ENCODE results near the gene OR1E2.
"Not testable (repeated sequence)": the region's sequence is repeated elsewhere in the genome, so short reads cannot be mapped to it uniquely, and the experiment has no call there.

OR1E2 gene, protein sequence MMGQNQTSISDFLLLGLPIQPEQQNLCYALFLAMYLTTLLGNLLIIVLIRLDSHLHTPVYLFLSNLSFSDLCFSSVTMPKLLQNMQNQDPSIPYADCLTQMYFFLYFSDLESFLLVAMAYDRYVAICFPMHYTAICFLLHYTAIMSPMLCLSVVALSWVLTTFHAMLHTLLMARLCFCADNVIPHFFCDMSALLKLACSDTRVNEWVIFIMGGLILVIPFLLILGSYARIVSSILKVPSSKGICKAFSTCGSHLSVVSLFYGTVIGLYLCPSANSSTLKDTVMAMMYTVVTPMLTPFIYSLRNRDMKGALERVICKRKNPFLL

DNA sequence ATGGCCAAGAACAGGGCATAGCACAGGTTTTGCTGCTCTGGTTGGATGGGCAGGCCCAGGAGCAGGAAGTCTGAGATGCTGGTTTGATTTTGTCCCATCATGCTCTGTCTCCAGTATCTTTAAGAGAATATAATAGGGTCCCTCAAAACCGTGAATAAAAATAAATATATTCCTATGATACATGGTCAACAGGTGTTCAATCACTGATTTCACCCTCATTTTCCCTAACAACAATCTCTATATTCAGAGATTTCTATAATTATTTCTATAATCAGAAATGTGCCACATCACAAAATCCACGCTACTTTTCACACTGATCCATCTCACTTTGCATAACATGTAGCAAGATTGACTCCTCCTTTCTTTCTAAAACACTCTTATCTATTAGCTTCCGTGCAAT, at the start of gene OR1E2:
Gene OR1E2 (minus strand): TSS at position 101 of the 400 bp plus-strand sequence. CDS start 0 bp downstream, at position 101.
- DNase-seq: no peak

DNA sequence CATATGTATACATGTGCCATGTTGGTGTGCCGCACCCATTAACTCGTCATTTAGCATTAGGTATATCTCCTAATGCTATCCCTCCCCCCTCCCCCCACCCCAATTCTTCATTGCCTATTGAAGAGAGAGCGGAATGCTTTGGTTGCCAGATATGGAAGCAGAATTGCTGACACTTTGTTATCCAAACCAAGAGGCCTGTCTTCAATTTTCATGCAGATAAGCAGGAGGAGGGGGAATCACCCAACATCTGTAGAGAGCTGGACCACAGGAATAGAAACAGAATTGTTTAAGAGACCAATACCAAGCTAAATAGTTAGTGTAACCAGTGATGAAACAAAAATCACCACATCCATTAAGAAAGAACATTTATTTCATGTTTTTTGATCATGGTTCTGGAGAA, 49.2 kb upstream of the OR1E2 start:
- no peak for DNase-seq

DNA sequence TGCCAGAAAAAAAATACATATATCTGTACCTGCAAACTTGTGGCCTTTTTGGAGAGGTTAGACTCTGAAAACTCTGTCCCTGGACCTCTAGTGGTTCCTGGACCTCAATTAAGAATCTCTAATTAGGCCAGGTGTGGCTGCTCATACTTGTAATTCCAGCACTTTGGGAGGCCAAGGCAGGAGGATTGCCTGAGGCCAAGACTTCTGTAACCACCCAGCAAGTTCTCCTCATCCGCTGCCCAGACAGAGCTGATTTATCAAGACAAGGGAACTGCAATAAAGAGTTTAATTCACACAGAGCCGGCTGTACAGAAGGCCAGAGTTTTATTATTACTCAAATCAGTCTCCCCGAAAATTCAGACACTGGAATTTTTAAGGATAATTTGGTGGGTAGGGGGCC, 46.3 kb upstream of the OR1E2 start:
- no peak for DNase-seq

DNA sequence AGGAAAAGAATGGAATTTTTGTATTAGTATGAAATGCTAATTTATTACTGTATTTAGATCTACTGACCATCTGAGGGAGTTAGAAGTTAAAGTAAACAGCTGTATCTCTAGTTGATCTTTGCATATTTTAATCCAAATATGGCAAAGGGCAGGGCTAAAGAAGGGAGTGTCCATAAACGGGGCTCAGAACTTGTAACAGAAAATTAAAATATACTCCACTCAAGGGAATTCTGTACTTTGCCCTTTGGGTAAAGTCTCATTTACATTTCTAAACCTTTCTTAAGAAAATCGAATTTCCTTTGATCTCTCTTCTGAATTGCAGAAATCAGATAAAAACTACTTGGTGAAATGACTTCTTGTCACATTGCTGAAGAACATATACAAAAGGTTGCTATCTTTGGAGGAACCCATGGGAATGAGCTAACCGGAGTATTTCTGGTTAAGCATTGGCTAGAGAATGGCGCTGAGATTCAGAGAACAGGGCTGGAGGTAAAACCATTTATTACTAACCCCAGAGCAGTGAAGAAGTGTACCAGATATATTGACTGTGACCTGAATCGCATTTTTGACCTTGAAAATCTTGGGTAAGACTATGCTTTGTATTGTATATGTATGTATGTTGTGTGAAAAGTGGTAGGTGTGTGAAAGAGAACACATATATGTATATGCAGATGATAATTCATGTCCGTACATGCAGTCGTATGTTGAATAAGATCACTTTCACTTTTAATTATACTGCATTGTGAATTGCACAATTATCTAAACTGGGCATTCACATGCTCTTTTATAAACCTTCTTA, 42.4 kb upstream of the OR1E2 start, which contains the start of gene ASPA:
Gene ASPA (plus strand): TSS at position 186 of the 799 bp plus-strand sequence. CDS start 163 bp downstream, at position 349.
- no peak for DNase-seq

DNA sequence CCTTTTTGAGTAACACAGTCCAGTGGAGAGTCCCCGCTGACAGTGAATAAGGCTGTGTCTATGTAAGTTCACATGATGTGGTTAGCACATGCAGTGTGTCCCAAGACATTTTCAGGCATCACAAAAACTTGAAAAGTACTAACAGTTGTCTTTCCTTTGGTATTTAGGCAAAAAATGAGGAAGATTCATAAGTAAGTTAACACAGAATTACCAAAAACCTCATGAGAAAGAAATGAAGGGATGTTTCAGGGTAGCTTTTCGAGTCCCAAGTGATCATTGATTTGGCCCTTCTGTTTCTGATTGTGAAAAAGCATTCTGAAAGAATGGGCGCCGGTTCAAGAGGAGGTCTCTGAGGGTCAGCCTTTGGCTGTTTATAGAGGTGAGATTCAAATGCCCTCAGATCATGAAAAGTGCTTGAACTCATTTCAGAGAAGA, 41.6 kb upstream of the OR1E2 start:
- DNase-seq: no peak

DNA sequence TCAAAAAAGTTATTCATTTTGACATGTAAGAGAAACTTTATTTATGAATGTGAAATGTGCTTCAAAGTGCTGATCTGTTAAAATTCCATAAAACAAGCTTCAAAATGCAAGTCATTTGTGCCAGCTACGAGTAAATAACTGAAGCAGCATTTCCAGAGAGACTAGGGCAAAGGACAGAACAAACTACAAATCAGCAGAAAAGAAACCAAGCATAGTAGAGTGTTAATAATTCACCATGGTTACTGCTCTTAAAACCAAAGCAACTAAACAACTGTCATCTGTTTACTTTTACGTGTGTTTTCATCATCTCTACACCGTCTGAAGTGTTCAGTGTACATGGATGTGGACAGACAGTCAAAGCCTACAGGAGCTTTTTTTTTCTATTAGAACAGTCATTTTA, 40.6 kb upstream of the OR1E2 start:
- no peak for DNase-seq

DNA sequence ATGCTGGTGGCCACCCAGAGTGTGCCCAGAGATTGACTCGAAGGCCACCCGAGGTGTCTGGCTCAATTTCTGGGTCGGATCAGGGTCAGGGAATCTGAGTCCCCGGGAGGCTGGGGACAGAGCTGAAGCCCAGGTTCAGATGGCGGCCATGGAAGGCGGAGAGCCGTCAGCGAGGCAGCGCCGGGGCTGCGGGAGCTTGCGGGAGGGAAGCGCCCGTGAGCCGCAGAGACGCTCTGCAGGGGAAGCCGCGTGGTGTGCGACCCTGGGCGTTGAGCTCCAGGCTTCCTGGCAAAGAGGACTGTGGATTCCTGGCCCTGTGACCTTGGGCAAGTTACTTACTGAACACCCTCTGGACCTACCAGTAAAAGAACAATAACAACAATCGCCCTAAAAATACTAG, 38.5 kb upstream of the OR1E2 start:
- no peak for DNase-seq

DNA sequence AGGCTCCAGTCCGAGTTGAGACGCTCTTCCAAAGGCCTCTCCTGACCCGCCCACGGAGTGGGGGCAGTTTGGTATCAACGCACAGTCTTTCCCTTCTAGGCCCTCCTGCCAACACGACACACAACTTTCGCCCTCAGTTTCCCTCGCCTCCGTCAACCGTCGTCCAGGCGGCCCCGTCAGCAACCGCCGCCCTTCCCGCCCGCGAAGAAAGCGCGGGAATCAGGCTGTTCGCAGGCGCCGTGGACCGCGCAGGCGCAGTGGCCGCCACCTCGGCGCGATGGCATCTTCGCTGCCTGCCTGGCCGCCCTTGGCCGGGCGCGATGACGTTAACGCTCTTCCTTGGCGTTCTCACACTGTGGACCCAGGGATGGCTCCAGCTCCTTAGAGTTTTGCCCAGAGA, 38.0 kb upstream of the OR1E2 start, which contains the start of gene SPATA22:
Gene SPATA22 (minus strand): TSS at position 221 of the 400 bp plus-strand sequence. CDS start 2,494 bp downstream, outside the sequence.
- no peak for DNase-seq

DNA sequence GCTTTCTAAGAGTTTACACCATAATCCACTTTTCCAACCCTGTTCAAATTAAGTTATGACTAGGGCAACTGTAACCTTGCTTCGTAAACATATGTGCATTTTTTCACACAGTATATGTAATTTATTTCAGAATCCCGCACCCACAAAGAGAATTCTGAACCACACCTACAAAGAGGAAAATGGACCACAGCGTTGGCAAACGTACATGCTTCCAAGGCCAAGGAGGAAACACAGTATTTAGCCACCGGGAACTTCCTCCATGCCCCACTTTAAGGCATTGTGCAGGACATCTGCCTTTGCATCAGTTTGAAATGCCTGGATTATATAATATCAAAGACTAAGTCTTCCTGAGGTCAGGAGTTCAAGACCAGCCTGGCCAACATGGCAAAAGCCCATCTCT, 35.9 kb upstream of the OR1E2 start:
- DNase-seq: no peak

DNA sequence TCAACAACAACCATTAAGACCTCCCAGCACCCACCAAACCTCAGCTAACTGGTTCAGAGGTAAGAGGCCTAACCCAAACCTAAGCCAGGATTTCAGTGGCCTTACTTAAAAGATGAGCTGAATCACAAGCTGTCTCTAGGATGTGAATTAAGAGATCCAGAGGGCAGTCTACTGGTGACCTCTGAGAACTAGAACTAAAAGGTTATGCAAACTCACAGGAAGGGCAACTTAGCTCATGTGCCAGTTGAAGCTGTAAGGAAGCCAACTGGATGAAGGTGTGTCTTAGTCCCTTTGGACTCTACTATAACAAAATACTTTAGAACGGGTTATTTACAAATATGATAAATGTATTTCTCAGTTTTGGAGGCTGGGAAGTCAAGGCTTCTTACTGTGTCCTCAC, 32.7 kb upstream of the OR1E2 start:
- not testable (repeated sequence) for DNase-seq

DNA sequence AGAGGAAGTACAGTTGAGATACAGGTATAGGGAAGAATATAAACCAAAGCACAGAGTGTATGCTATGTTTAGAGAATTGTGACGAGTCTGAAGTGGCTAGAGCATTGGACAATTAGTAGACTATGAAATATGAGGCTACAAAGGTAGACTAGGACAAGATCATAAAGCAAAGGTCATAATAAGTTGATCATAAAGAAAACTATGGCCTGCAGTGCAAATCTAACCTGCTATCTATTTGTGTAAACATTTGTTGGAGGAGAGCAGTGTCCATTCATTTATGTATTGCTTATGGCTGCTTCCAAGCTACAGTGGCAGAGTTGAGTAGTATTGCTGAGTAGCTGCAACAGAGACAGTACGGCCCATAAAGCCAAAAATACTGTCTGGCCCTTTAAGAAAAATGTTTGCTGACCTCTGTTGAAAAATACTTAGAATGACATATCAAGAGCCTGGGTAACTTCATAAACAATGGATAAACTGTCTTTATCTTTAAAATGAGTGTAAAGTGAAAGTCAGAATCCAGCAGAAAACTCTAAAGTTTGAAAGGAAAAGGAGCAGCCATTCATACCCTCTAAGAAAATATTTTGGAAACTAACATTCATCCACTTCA, 14.5 kb upstream of the OR1E2 start:
- no peak for DNase-seq

DNA sequence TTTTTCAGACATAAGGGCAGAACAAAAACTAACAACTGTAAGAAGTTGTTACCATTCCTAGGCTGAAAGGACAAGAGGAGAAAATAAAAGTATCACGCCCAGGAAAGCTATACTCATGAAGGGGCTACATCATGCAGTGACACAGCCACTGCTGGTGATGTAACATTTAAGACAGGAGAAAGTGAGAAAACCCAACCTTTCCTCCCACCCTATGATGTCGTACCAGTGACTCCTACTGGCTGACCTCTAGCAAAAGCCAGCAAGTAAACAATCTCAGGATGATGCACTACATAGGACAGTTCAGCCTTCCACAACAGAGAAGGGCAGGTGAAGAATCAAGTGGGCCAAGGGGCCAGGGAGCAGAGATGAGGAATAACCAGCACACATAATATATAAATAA, 14.0 kb upstream of the OR1E2 start:
- no peak for DNase-seq

DNA sequence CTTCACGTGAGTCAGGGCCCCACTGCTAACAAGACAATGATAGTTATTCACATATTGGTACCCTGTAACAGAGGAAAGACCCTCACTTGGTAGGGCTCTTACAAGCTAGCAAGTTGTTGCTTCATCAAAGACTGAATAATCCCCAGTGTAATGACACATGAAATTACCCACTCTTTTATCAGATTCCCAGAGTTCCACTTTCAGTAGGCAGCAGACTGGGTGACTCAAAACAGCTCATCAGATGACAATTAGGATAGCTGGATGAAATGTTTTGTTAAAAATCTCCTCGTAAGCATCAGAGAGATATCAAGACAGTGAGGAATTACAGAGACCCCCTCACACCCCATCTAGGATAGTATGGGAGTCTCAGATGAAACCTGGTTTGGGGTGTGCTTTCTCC, 6.8 kb upstream of the OR1E2 start:
- DNase-seq: no peak

DNA sequence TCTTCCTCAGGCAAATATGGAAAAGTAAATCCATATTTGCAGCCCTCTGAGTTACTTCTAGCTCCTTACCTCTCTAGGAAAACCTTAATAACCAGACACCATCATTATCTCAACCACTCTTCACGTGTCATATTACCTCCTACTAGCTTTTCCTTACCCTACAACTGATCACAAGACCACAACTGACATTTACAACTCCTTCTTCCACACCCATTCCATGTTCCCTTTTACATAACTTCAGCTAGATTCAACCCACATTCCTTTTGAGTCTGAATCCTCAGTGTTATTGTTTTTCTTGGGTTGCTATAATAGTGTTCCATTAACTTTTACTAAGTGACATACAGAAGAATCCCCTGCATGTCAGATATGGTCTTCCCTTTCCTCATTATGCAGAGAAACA, 4.7 kb upstream of the OR1E2 start:
- no peak for DNase-seq

DNA sequence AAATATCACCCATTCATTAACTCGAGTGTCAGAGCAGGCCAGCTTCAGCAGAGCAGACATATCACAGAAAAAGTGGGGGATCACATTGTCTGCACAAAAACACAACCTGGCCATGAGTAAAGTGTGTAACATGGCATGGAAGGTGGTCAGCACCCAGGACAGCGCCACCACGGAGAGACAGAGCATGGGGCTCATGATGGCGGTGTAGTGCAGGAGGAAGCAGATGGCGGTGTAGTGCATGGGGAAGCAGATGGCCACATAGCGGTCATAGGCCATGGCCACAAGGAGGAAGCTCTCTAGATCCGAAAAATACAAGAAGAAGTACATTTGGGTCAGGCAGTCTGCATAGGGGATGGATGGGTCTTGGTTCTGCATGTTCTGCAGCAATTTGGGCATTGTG, 426 bp downstream of the OR1E2 start:
- DNase-seq: not testable (repeated sequence)

DNA sequence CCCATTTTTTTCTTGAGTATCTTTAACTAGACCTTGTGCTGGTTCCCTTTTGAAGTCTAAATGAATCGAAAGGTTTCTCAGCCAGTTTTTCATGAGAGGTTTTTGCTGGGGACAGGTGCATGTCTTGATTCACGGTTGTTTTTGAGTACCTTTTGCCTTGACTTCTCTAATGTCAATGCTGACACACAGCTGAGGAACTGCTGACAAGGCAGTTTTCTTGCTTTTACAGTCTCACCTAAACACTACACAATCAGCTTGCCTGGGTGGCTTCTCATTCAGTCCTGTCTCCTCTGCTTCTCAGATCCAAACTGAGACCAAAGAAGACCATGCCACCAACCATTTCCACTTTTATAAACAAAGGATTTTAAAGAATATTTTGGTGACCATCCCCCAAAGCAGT, 15.4 kb downstream of the OR1E2 start:
- DNase-seq: no peak

DNA sequence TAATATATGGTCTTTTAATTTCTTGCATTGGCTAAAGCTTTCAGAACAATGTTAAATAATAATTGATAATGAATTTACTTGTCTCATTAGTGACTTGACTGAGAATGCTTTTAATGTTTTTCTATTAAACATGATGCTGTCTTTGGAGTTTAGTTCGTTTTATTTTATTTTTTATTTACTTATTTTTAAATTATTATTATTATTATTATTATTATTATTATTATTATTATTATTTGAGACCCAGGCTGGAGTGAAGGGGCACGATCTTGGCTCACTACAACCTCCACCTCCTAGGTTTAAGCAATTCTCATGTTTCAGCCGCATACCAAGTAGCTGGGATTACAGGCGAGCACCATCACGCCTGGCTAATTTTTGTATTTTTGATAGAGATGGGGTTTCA, 18.0 kb downstream of the OR1E2 start:
- no peak for DNase-seq

DNA sequence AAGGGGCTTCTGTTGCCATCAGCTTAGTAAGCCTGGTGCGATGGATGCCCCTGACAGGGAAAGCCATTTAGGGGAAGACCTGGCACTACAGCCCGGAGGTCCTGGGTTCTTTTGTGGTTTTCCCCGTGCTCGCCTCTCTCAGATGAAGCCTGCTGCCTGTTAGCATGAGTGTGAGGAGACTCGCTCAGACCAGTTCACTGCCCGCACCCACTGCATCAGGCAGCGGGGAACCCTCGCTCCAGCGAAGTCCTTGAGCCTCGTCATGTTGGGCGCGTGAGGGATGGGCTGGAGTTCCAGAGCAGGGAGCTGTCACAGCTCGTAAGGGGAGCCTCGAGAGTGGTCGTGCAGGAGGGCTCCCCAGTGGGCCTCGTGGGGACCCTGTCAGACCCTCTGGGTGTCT, 21.4 kb downstream of the OR1E2 start:
- not testable (repeated sequence) for DNase-seq

DNA sequence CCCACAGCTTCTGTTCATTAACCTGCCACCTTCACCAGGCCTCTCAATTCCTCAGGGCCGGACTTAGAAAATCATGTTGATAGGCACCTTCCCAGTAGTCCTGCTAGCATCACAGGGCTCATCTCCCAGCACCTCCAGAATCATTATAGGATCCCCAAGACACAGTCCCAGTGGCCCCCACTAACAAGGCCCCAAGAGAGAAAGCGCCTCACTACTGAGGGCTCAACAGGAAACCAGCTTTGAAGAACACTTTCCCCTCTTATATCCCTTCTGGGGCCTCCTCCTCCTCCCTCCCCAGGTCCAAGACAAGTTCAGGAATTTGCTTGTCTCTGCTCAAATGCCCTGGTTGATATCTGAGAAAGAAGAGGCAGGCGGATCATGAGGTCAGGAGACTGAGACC, 22.6 kb downstream of the OR1E2 start, which contains the start of gene OR3A3:
Gene OR3A3 (plus strand): TSS at position 301 of the 400 bp plus-strand sequence.
- DNase-seq: no peak

DNA sequence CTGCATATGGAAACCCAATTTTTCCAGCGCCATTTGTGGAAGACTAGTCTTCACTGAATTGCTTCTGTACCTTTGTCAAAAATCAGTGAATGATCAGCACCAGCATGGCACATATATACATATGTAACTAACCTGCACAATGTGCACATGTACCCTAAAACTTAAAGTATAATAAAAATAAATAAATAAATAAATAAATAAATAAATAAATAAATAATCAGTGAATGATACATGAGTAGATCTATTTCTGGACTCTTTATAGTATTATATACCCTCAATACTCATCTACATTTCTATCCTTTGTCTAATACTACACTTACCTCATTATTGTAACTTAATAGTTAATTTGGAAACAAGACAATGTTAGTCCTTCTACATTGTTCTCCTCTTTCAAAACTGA, 29.8 kb downstream of the OR1E2 start:
- not testable (repeated sequence) for DNase-seq

DNA sequence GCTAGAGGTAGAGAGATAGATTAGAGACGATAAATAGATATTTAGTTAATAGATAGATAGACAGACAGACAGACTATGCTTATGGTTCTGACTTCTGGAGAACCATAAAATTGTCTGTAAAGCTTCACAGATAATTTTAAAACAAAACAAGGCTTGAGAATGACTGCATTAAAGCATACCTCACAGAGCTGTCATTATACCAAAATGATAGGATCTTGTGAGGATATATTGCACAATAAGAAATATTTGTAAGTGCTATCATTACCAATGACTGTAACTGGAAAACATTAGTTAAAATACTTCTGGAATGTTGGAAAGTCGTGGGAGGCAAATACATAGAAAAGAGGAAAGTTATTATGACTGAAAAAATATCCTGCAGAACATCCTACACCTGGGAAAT, 31.9 kb downstream of the OR1E2 start:
- no peak for DNase-seq

DNA sequence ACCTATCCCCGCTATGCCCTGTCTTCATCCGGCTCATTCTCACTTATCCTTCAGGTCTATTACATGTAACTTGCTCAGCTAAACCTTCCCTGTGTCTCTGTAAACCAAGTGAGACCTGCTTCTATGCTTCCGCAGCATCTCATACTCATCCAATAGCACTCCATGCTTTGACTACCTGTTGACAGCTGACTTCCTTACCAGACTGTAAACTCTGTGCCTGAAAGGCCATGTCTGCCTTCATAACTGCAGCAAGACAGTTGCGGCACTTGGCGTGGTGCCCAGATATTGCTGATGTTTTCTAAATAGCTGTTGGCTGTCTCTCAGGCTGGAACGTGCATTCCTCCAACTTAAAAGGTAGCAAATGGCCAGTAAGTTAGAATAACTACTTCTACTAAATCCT, 33.6 kb downstream of the OR1E2 start:
- DNase-seq: no peak

DNA sequence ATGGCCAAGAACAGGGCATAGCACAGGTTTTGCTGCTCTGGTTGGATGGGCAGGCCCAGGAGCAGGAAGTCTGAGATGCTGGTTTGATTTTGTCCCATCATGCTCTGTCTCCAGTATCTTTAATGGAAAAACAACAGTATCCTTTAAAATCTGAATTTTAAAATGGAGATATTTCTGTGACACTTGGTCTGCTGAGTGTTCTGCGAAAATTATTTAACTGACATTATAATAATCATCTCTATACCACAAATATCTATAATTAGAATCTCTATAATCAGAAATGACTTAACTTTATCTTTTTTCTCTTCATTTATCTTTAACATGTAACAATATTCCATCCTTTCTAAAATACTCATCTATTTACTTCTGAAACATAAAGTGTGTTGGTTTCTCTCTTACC, 35.3 kb downstream of the OR1E2 start, which contains the start of gene OR1E1:
Gene OR1E1 (minus strand): TSS at position 101 of the 400 bp plus-strand sequence. CDS start 0 bp downstream, at position 101.
- no peak for DNase-seq

Data from NCI-H774 (cell line).